Stimulated activated CD4-positive, alpha-beta T cell treated with anti-CD3 and anti-CD28 coated beads, TNF-alpha, amount 100 ng/mL, for 4 hours (primary cell): Measurements from ENCODE around the gene MIEF1.

ENCODE experiments used
- DNase-seq, 3 experiments: peaks; one replicate each; pipeline ENCODE4 v3.0.0-alpha.2; 2020; ENCODE audit warnings: low read depth in 3 of 3

MIEF1 gene

DNA sequence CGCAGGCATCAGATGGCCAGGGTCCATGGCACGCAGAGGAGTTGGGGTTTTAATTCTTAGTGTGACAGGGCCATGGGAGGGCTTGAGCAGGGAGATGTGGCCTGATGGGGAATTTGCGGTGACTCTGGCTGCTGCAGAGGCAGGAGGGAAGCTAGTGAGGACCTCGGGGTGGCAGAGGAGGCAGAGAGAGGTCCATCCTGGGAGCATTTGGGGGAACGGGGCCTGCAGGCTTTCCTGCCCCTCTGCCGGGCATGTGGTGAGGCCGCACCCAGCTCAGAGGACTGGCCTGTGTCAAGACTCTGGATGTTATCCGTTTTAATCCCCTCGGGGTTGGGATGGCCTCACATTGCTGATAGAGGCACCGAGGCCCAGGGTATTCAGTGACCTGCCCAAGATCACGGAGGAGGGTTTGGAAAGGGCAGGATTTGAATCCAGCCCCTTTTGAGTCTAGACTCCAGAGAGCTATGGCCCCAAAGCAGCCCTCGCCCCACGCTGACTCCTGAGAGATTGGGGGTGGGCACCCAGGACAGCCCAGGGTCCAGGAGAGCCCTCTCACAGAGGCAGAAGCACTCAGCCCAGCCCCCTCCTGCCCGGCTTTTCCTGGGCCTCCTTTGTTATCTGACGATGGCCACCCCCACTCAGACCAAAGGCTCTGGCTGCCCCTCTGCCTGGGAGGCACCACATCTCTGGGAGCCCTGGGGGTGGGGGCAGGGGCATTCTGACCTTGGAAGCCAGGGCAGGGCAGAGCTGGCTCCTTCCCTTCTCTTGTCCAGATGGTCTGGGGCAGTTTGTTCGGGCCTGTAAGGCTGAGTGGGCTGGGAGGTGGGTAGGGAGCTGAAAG lies 31.4 kb upstream of the MIEF1 start:
- DNase-seq = no peak

GRCh38 chr22:39471381-39472141 lies 30.5 kb upstream of the MIEF1 start:
- no peak for DNase-seq

- no peak for DNase-seq
Observed at GRCh38 chr22:39472570-39473556, 29.2 kb upstream of the MIEF1 start.

DNA sequence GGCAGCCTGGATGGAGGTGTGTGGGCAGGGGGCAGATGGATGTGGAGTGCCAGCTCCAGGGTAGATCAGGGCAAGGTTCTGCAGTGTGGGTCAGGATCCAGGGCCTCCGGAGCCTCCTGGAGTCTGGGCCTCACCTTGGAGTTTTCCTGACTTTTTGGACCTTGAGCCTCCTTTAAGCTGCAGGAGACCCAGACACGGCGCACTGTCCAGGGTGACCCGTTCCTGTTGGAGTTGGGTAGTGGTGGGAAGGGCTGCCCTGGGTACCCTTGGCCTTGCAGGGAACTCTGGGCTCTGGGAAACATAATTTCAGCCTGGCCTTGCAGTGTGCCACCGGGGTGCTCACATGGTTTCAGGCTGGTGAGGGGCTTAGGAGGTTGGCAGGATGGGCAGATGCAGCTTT lies 28.2 kb upstream of the MIEF1 start:
- DNase-seq = no peak

DNA sequence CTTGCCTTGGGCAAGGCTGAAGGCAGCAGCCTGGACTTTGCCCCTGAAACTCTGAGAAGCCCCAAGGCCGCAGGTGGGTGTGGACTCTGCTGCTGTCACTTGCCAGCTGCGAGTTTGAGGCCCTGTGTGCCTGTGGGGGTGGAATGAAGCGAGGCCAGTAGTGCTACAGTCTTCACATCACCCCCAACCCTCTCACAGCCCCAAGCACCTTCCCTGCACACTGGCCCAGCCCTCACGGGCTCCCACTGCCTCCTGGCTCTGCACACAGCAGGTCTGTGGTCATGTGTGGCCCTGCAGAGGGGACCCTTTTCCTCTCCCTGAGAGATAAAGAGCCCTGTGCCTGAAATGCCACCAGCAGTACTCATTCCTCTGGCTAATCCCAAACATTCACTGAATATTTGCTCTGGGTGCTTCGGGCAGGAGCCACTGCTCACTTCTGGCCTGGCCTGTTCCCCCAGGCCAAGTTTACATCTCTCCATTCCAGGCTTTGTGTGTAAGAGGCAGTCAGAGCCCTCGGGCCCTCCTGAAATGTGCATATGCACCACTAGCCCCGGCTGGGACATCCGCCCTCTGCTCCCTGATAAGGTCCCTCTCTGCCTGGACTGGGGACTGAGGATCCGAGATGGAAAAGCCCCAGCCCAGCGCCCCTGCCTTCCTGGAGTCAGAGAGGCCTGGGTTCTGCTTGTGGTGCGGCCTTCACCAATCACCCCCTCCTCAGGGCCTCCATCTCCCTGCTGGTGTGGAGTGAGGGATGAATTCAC lies 27.6 kb upstream of the MIEF1 start:
- no peak for DNase-seq

DNA sequence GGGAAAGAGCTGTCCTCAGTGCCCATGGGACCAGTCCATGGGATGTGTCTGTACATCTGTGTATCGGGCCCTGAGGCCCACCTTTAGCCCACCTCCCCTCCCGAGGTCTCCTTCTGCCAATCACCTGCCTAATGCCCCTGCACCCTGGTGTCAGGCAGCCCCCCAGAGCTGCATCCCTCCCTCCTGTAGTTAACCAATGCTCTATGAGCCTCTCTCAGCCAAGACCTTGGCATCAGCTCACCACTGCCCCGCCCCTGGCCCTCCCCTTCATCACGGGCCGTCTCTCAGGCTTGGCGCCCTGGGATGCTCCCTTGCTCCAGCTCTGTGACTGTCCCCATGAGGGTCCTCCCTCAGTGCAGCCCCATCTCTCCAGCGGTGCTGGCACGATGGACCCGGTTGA lies 26.8 kb upstream of the MIEF1 start:
- DNase-seq = no peak

GRCh38 chr22:39475902-39476301 lies 26.2 kb upstream of the MIEF1 start:
- no peak for DNase-seq

DNA sequence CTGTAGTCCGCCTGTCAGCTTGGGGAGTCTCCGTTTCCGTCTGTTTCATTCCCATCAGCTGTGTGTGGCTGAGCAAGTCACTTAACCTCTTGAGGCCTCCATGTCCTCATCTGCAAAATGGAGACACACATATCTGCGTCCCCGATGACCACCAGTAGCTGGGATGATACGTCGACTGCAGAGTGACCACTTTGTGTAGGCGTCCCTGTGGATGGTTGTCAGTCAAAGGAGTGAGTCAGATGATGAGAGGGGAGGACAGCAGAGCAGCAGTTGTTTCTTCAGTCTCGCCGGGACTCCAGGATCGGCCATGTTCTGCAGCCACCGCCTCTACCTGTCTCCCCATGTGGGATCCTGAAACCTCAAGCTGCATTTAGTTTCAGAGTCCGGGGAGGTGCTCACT lies 25.4 kb upstream of the MIEF1 start:
- DNase-seq = no peak

DNA sequence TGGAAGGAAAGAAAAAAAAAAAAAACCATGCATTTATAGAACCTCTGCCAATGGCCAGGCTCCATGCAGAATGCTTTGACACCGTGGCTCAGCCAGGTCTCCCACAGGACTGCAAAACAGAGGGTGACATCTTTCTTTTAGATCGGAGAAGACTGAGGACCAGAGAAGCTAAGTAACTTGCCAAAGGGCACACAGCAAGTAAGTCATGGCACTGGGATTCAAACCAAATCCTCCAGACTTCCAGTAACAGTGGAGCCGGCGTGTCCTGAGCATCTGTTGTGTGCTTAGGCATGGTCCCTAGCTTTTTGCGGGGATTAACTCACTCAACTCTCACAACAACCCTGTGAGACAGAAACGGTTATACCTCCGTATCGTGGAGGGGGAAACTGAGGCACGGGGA lies 24.5 kb upstream of the MIEF1 start:
- no peak for DNase-seq

GRCh38 chr22:39478441-39478850 lies 23.6 kb upstream of the MIEF1 start:
- no peak for DNase-seq

DNA sequence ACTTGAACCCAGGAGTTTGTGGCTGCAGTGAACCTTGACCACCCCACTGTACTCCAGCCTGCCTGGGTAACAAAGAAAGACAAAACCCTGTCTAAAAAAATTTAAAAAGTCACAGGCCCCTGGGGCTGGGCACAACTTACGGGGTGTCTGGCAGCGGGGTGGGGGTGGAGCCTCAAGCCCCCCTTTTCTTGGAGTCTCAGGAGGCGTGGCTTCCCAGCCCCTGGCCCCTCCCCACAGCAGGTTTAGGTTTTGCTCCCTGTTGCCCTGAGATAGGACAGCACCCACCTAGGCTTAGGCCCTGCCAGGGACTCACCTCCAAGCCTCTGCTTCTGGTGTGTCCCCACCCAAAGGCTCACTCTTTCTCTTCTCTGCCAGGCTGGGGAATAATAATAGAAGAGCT lies 22.8 kb upstream of the MIEF1 start:
- DNase-seq = no peak

GRCh38 chr22:39480557-39480956 lies 21.5 kb upstream of the MIEF1 start:
- DNase-seq = no peak

- no peak for DNase-seq
Observed at GRCh38 chr22:39481054-39481453, 21.0 kb upstream of the MIEF1 start.

- no peak for DNase-seq
Observed at GRCh38 chr22:39481595-39481994, 20.5 kb upstream of the MIEF1 start.

DNA sequence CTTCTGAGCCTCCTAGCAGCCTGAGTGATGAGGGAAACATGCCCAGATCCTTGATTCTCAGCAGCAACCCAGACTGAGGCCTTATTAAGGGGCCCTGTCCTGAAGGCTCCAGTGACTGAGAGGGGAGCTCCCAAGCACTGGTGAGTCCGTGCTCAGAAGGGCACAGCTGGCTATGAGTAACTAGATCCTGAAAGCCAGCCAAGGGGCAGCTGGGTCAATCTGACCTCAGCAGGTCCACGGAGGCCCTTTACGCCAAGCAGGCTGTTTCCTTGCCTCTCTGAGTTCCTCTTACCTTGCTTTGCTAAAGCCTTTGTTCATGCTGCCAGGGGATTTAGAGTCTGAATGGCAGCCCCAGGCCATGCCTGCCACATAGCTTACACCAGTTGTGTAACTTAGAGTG lies 19.3 kb upstream of the MIEF1 start:
- no peak for DNase-seq

- DNase-seq = no peak
Observed at GRCh38 chr22:39486951-39487825, 14.9 kb upstream of the MIEF1 start.

- DNase-seq = no peak
Observed at GRCh38 chr22:39487826-39488520, 14.1 kb upstream of the MIEF1 start.

DNA sequence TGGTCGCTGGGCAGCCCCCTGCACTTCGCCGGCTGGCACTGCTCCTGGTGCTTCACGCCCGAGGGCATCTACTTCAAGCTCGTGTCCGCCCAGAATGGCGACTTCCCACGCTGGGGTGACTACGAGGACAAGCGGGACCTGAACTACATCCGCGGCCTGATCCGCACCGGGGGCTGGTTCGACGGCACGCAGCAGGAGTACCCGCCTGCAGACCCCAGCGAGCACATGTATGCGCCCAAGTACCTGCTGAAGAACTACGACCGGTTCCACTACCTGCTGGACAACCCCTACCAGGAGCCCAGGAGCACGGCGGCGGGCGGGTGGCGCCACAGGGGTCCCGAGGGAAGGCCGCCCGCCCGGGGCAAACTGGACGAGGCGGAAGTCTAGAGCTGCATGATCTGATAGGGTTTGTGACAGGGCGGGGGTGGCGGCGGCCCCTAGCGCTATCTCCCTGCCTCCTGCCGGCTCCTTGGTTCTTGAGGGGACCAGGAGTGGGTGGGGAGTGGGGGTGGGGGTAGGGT lies 13.5 kb upstream of the MIEF1 start:
- no peak for DNase-seq
